ENCODE data around the gene KRT81.
"Not testable (repeated sequence)": the region's sequence is repeated elsewhere in the genome, so short reads cannot be mapped to it uniquely, and the experiment has no call there.

The KRT81 gene

DNA sequence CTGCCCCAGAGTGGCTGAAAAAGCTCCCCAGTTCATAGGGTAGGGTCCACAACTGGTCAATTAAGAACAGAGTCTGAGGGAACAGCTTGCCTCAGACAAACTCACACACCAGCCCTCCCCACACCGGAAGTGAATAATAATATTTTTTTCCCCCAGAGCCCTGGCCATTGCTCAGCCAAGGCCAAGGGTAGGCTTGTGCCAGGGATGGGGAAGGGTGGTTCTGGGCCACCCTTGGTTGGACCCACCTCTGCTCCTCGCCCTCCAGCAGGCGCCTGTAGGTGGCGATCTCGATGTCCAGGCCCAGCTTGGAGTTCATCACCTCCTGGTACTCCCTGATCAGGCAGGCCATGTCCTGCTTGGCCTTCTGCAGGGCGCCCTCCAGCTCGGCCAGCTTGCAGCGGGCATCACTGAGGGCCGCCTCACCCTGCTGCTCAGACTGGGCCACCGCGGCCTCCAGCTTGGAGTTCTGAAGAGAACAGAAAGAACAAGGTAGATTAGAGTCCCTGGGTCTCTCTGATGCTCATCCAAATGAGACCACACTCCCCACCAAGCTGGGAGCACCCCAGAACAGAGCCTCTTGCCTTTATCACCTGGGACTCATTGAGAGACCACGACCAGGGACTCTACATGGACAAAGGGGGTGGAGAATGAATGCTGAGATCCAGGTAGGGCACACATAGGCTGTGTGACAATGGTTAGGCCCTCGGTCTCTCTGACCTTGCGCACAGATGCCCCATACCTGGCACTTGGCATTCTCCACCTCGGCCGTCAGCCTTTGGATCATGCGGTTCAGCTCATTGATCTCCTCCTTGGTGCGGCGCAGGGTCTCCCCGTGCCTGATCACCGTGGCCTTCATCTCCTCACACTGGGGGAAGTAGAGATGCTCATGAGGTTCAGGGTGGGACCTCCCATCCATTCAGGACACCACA is 4.2 kb downstream of the KRT81 start:
- peak; percentile 10 for DNase-seq (ENCODE audit: low spot score)
- in situ Hi-C loops (cut with MboI; ENCODE audit: low pct_unique_long_range_greater_than_20kb, low sequenced_read_pairs, unreplicated experiment): not testable (repeated sequence)

- DNase-seq (ENCODE audit: low spot score): peak; percentile 10
- in situ Hi-C loops (cut with MboI; ENCODE audit: low pct_unique_long_range_greater_than_20kb, low sequenced_read_pairs, unreplicated experiment): no loop called here
- no peak for TF ChIP-seq CTCF (IDR thresholded peaks at IDR 0.05; ENCODE audit: extremely low read depth, insufficient read depth, missing control alignments)
These were observed 5.3 kb downstream of the KRT81 start for GRCh38 chr12:52285851-52286530.

GRCh38 chr12:52285172-52285745 is 6.1 kb downstream of the KRT81 start:
- in situ Hi-C loops (cut with MboI; ENCODE audit: low pct_unique_long_range_greater_than_20kb, low sequenced_read_pairs, unreplicated experiment): no loop called here
- DNase-seq (ENCODE audit: low spot score): peak; percentile 11
- no peak for TF ChIP-seq CTCF (IDR thresholded peaks at IDR 0.05; ENCODE audit: extremely low read depth, insufficient read depth, missing control alignments)

GRCh38 chr12:52284562-52285171 is 6.7 kb downstream of the KRT81 start:
- in situ Hi-C loops (cut with MboI; ENCODE audit: low pct_unique_long_range_greater_than_20kb, low sequenced_read_pairs, unreplicated experiment): no loop called here
- no peak for TF ChIP-seq CTCF (IDR thresholded peaks at IDR 0.05; ENCODE audit: extremely low read depth, insufficient read depth, missing control alignments)
- DNase-seq (ENCODE audit: low spot score): no peak

DNA sequence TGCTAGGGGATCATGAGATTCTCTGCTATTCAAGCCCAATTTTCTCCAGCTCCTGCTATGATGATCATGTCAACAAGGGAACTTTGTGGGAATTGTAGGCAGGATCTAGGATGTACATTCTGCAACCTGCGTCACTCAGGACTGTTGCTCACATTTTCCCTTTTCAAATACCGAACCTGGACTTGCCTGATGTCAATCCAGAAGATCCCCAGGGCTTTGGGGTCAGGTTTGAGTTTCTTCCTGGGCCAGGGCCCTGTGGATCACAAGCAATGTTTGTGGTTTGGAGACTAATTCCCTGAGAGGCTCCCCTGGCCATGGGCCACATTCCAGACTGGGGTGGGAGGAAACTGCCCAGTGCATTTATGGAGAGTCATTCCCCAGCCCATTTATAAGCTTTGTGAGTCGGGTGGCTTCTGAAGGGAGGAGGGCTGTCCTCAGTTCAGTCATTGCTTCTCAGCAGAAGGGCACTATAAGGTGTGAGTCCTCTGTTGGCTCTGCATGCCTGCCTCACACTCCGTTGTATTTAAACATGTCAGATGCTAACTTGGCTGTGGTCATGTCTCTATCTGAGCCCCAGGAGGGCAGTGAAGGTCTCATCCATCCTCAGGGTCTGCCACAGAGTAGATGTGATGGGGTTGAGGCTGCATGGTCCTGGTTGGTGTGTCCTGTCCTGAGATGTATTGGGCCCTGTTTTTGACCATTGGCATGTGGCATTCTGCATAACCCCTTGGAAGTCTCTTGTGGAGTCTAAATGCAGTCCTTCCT is 10.4 kb downstream of the KRT81 start:
- no peak for DNase-seq (ENCODE audit: low spot score)
- no peak for TF ChIP-seq CTCF (IDR thresholded peaks at IDR 0.05; ENCODE audit: extremely low read depth, insufficient read depth, missing control alignments)
- in situ Hi-C loops (cut with MboI; ENCODE audit: low pct_unique_long_range_greater_than_20kb, low sequenced_read_pairs, unreplicated experiment): no loop called here

GRCh38 chr12:52280319-52280795 is 11.0 kb downstream of the KRT81 start:
- in situ Hi-C loops (cut with MboI; ENCODE audit: low pct_unique_long_range_greater_than_20kb, low sequenced_read_pairs, unreplicated experiment): no loop called here
- DNase-seq (ENCODE audit: low spot score): no peak
- no peak for TF ChIP-seq CTCF (IDR thresholded peaks at IDR 0.05; ENCODE audit: extremely low read depth, insufficient read depth, missing control alignments)
